ENCODE measurements around the gene ATP8A2.

DNA sequence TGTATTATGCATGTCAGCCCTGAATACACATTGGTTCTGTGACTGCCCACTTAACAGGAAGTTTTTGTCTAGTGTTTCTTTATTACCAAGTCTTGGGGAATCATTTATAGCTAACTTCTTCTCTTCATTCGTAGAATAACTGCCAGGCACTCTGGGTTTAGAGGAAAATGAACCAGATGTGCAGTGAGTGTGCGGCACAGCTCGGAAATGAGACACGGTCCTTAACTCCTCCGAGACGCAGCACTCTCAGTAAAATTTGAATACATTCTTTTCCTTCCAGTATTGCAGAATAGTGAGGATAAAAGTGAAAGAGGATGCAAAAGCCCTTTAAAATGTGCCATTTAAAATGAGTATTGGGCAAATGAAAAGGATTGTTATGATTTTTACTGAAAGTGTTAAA, 29.2 kb downstream of the ATP8A2 start:
- TF ChIP-seq CTCF (IDR thresholded peaks at IDR 0.05; ENCODE audit: low read depth, low read length, missing input control) (no peak), RAD21 (IDR thresholded peaks at IDR 0.05) (no peak), YY1 (IDR thresholded peaks at IDR 0.05) (no peak), RXRA (IDR thresholded peaks at IDR 0.05) (no peak), SP1 (IDR thresholded peaks at IDR 0.05) (no peak), EGR1 (IDR thresholded peaks at IDR 0.05; ENCODE audit: low read depth in 2 of 2) (no peak), HNF4G (IDR thresholded peaks at IDR 0.05) (no peak), TAF1 (conservative IDR thresholded peaks at IDR 0.05) (no peak), JUND (IDR thresholded peaks at IDR 0.05) (no peak), GABPA (IDR thresholded peaks at IDR 0.05 in 1 of 2, conservative IDR thresholded peaks at IDR 0.05 in 1 of 2) (no peak), MAX (IDR thresholded peaks at IDR 0.05) (no peak)
- TF ChIP-seq, protein P1, sequence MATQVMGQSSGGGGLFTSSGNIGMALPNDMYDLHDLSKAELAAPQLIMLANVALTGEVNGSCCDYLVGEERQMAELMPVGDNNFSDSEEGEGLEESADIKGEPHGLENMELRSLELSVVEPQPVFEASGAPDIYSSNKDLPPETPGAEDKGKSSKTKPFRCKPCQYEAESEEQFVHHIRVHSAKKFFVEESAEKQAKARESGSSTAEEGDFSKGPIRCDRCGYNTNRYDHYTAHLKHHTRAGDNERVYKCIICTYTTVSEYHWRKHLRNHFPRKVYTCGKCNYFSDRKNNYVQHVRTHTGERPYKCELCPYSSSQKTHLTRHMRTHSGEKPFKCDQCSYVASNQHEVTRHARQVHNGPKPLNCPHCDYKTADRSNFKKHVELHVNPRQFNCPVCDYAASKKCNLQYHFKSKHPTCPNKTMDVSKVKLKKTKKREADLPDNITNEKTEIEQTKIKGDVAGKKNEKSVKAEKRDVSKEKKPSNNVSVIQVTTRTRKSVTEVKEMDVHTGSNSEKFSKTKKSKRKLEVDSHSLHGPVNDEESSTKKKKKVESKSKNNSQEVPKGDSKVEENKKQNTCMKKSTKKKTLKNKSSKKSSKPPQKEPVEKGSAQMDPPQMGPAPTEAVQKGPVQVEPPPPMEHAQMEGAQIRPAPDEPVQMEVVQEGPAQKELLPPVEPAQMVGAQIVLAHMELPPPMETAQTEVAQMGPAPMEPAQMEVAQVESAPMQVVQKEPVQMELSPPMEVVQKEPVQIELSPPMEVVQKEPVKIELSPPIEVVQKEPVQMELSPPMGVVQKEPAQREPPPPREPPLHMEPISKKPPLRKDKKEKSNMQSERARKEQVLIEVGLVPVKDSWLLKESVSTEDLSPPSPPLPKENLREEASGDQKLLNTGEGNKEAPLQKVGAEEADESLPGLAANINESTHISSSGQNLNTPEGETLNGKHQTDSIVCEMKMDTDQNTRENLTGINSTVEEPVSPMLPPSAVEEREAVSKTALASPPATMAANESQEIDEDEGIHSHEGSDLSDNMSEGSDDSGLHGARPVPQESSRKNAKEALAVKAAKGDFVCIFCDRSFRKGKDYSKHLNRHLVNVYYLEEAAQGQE (IDR thresholded peaks at IDR 0.05) = no peak
- TF ChIP-seq, protein P2, sequence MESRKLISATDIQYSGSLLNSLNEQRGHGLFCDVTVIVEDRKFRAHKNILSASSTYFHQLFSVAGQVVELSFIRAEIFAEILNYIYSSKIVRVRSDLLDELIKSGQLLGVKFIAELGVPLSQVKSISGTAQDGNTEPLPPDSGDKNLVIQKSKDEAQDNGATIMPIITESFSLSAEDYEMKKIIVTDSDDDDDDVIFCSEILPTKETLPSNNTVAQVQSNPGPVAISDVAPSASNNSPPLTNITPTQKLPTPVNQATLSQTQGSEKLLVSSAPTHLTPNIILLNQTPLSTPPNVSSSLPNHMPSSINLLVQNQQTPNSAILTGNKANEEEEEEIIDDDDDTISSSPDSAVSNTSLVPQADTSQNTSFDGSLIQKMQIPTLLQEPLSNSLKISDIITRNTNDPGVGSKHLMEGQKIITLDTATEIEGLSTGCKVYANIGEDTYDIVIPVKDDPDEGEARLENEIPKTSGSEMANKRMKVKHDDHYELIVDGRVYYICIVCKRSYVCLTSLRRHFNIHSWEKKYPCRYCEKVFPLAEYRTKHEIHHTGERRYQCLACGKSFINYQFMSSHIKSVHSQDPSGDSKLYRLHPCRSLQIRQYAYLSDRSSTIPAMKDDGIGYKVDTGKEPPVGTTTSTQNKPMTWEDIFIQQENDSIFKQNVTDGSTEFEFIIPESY (IDR thresholded peaks at IDR 0.05) = no peak
- TF ChIP-seq, protein P3, sequence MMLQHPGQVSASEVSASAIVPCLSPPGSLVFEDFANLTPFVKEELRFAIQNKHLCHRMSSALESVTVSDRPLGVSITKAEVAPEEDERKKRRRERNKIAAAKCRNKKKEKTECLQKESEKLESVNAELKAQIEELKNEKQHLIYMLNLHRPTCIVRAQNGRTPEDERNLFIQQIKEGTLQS (IDR thresholded peaks at IDR 0.05) = no peak

All from liver (tissue), 3 donors.